Osteoblast (primary cell): ENCODE measurements around the gene DPP6. TPM values are rescaled to one million over a fixed set of nuclear protein-coding genes. Genes with fewer than 3 reads are reported as not detected.

Experiments
- DNase-seq: peaks from one replicate; pipeline ENCODE4 v3.0.0; 2011; ENCODE audit warnings: low spot score, mixed read lengths; ENCODE audit not compliant: insufficient read length; ENCODE audit errors: missing footprints
- H2AFZ ChIP-seq: 2 replicates; pipeline ENCODE4 v1.6.0; 2011; ENCODE audit warnings: mild to moderate bottlenecking, low read length
- H3K27ac ChIP-seq: 2 replicates; pipeline ENCODE4 v1.5.1; 2011; ENCODE audit warnings: mild to moderate bottlenecking, low read depth, low read length, moderate library complexity
- H3K27me3 ChIP-seq: 2 replicates; pipeline ENCODE4 v1.6.0; 2012; ENCODE audit warnings: mild to moderate bottlenecking, control low read depth, inconsistent platforms, low read length, moderate library complexity; ENCODE audit not compliant: insufficient read depth
- H3K36me3 ChIP-seq: 2 replicates; pipeline ENCODE4 v1.5.1; 2011; ENCODE audit warnings: mild to moderate bottlenecking, low read length, control low read depth, moderate library complexity; ENCODE audit not compliant: insufficient read depth
- H3K4me1 ChIP-seq: 2 replicates; pipeline ENCODE4 v1.5.1; 2011; ENCODE audit warnings: mild to moderate bottlenecking, low read length, control low read depth, moderate library complexity; ENCODE audit not compliant: insufficient read depth
- H3K4me2 ChIP-seq: 2 replicates; pipeline ENCODE4 v1.6.0; 2011; ENCODE audit warnings: mild to moderate bottlenecking, low read length; ENCODE audit not compliant: insufficient read depth
- H3K4me3 ChIP-seq: fragments of 200-600 bp; sonication (generic); 3 replicates; pipeline ENCODE4 v1.5.1; 2012; ENCODE audit warnings: mild to moderate bottlenecking, low read length, inconsistent platforms; ENCODE audit not compliant: insufficient read depth
- H3K79me2 ChIP-seq: 2 replicates; pipeline ENCODE4 v1.6.0; 2012; ENCODE audit warnings: mild to moderate bottlenecking, low read length, control low read depth, inconsistent platforms; ENCODE audit not compliant: insufficient read depth
- H3K9me3 ChIP-seq: 2 replicates; pipeline ENCODE4 v1.5.1; 2011; ENCODE audit warnings: low read depth, low read length, control low read depth
- H4K20me1 ChIP-seq: 2 replicates; pipeline ENCODE4 v1.6.0; 2012; ENCODE audit warnings: mild to moderate bottlenecking, low read length, control low read depth; ENCODE audit not compliant: insufficient read depth
- CTCF ChIP-seq: IDR thresholded peaks from 2 replicates; pipeline ENCODE4 v1.5.1; 2011; ENCODE audit warnings: mild to moderate bottlenecking, low read depth, low read length, moderate library complexity; ENCODE audit errors: extremely low read depth
- total RNA-seq: library from RNA; depleted of rRNA; stranded (reverse); fragments of >200 nt; gene quantifications from 2 replicates; pipeline ENCODE4 v1.2.3, GENCODE V29; 2012

DPP6 gene
- total RNA-seq, 1 donor, result not detected

- Histone ChIP-seq H4K20me1 (no peaks in the 10 kb centered on the region), H3K79me2 (no peaks in the 10 kb centered on the region), H3K9me3 (peaks cover 4% of the 10 kb centered on the region), H3K4me2 (no peak overlapping the region), H3K4me1 (no peaks in the 10 kb centered on the region), H3K27me3 (no peaks in the 10 kb centered on the region), H3K36me3 (no peaks in the 10 kb centered on the region), H3K27ac (no peak overlapping the region), H2AFZ (no peak overlapping the region), H3K4me3 (no peak overlapping the region)
- DNase-seq, result no peak
- TF ChIP-seq CTCF, result no peak
These were observed 203.1 kb downstream of the DPP6 start for GRCh38 chr7:154255324-154255723.

- no peaks in the 10 kb centered on the region for H3K36me3 ChIP-seq
- DNase-seq, result no peak
- no peaks in the 10 kb centered on the region for H3K79me2 ChIP-seq
- no peaks in the 10 kb centered on the region for H3K27me3 ChIP-seq
- H3K9me3 ChIP-seq, result peaks cover 4% of the 10 kb centered on the region
- H3K4me2 ChIP-seq, result no peak overlapping the region
- no peak overlapping the region for H3K4me3 ChIP-seq
- no peak overlapping the region for H2AFZ ChIP-seq
- no peaks in the 10 kb centered on the region for H4K20me1 ChIP-seq
- no peak overlapping the region for H3K27ac ChIP-seq
- no peak for TF ChIP-seq CTCF
- H3K4me1 ChIP-seq, result no peaks in the 10 kb centered on the region
These were observed 204.0 kb downstream of the DPP6 start for GRCh38 chr7:154256150-154256549.

GRCh38 chr7:154259396-154259795, 207.2 kb downstream of the DPP6 start:
- Histone ChIP-seq H4K20me1 (no peaks in the 10 kb centered on the region), H3K27me3 (no peaks in the 10 kb centered on the region), H3K9me3 (peaks cover 4% of the 10 kb centered on the region), H3K27ac (no peak overlapping the region), H3K4me3 (no peak overlapping the region), H3K4me2 (no peak overlapping the region), H3K79me2 (no peaks in the 10 kb centered on the region), H3K36me3 (no peaks in the 10 kb centered on the region), H3K4me1 (no peaks in the 10 kb centered on the region), H2AFZ (no peak overlapping the region)
- TF ChIP-seq CTCF, result no peak
- no peak for DNase-seq

- Histone ChIP-seq H3K4me1 (no peaks in the 10 kb centered on the region), H3K4me2 (no peak overlapping the region), H3K27me3 (no peaks in the 10 kb centered on the region), H4K20me1 (no peaks in the 10 kb centered on the region), H3K79me2 (no peaks in the 10 kb centered on the region), H2AFZ (no peak overlapping the region), H3K36me3 (no peaks in the 10 kb centered on the region), H3K4me3 (no peak overlapping the region), H3K9me3 (no peaks in the 10 kb centered on the region), H3K27ac (no peak overlapping the region)
- no peak for DNase-seq
- TF ChIP-seq CTCF, result no peak
These were observed 235.2 kb downstream of the DPP6 start for GRCh38 chr7:154287356-154287755.
